HG03039 (cell line): Measurements from ENCODE around the gene BTBD7.

Experiments
- ATAC-seq: cut with Tn5 transposase; IDR thresholded peaks from one replicate; pipeline ENCODE4 v1.9.1; 2021; ENCODE audit warnings: mild to moderate bottlenecking, moderate library complexity; ENCODE audit not compliant: unreplicated experiment

BTBD7 gene

DNA sequence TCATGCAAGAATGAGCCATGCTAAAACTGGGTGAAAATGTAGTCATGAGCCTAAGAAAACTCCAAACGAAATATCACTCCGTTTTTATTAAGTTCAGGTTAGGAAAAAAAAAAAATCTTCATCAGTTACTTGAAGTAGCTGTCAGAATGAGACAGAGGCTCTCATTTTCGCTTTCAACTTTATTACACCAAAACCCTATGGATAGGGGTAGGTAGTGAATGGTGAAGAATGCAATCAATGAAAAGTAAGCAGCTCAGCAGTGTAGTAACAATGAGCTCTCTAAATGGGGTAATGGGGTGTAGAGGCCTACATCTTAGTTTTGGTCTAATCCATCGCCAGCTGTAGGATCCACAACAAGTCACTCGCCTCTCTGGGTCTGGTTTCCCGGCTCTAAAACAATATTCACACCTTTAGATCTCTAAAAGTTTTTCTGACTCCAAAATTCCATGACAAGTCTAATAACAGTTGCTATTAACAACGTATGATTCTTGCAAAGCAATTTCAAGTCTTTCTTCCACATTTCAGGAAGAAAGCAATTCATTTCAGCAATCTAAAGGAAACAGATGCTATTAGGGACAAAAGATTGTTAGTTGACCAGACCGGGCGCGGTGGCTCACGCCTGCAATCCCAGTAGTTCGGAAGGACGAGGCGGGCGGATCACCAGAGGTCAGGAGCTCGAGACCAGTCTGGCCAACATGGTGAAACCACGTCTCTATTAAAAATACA lies 1.7 kb downstream of the BTBD7 start:
- no peak for ATAC-seq

DNA sequence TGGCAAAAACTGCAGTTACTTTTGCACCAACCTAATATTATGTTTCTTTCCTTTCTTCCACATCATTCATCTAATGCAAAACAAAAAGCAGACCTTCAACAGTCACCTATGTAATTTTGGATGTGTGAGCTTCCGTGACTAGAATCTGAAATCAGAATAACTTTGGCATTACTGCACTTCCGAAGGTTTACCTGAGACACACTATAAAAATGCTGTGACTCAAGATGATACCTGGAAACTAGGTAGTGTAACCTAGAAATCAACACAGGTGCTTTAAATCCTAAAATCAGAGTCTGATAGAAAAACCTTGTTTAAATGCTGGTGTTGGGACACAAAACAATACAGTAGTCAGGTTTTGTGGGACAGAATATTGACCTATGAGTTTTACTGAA lies 2.2 kb downstream of the BTBD7 start:
- no peak for ATAC-seq

DNA sequence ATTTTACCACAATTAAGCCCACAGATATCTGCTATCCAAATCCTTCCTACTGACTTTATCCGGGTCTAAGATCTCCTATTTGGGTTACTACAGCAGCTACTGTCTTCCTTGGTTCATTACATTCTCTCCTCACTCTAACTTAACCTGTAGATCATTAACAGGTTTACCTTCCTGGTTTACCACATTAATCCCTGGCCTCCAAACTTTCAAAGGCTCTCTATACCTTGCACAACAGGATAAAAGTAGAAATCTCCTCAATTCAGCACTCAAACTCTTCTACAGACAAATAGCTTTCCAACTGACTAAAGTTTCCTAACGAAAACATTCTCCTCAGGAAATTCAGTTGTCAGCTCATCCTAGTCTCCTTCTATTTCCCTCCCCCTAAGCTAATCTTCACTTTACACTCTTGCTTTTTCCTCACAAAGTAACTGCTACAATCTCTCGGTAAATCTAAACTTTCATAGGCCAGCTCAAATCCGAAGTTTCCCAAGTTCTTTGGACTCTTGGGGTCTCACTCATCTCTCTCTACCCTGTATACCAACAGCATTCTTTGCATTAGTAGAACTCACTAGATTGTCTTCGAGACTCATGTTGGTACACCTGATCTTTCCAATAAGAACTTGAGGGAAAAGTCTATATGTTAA lies 2.7 kb downstream of the BTBD7 start:
- no peak for ATAC-seq

DNA sequence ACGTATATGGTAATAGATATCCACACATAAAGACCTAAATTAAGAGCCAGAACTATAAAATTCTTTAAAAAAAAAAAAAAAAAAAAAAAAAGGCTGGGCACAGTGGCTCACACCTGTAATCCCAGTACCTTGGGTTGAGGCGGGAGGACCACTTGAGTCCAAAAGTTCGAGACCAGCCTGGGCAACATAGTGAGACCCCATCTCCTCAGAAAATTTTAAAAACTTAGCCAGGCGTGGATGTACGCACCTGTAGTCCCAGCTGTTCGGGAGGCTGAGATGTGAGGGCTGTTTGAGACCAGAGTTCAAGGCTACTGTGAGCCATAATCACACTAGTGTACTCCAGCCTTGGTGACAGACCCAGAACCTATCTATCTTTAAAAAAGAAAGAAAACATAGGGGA lies 4.3 kb downstream of the BTBD7 start:
- no peak for ATAC-seq

DNA sequence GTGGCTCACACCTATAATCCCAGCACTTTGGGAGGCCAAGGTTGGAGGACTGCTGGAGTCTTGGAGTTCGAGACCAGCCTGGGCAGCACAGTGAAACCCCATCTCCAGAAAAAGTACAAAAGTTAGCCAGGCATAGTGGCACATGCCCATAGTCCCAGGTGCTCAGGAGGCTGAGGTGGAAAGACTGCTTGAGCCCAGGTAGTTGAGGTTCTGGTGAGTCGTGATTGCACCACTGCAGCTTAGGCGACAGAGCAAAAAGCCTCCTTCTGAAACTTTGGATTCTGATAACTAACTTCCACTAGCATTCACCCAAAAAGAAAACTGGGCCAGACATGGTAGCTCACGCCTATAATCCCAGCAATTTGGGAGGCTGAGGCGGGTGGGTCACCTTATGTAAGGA lies 6.6 kb downstream of the BTBD7 start:
- no peak for ATAC-seq

DNA sequence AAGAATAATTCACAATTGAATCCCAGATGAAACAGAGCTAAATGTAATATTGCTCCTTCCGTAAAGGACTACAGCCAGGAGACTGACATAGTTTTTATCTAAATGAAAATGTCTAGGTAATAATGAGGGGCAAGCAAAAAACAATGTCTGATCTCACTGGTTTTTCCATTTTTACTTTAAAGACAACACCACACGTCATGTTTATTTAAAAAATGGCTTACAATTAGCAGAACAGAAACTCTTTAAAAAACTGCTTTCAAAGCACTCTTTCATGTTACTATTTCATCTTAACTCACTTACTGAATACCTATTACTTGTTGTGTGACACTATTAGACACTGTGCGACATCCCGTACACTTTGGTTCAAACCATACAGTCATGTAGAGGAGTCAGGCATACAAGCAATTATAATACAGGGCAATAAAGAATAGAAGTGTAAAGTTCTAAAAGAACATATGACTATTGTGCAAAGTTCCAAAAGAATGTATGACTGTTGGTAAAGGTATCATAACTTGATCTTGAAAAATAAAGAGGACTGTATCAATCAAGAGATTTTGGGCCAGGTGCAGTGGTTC lies 9.1 kb downstream of the BTBD7 start:
- ATAC-seq: no peak

DNA sequence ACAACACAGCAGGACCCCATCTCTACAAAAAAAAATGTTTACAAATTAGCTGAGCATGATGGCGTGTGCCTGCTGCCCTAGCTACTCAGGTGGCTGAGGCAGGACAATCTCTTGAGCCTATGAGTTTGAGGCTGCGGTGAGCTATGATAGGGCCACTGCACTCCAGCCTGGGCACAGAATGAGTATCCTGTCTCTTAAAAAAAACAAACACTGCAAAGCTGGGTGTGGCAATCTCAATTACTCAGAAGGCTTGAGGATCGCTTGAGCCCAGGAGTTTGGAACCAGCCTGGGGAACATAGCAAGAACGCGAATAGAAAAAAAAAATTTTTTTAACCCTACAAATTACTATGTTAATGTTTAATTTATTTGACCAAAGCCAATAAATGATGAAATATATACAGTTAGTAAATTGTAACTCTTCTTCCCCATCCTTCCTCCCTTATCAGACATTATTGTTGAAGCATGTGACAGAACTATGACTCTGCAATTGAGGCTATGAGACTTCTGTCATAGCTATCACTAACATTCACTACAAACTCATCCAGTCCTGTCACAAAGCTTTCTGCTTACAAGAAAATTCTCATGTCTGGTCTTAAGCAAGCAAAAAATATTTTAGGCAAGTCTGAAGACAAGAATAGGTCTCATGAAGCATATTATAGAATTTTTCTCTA lies 9.8 kb downstream of the BTBD7 start:
- ATAC-seq: no peak

DNA sequence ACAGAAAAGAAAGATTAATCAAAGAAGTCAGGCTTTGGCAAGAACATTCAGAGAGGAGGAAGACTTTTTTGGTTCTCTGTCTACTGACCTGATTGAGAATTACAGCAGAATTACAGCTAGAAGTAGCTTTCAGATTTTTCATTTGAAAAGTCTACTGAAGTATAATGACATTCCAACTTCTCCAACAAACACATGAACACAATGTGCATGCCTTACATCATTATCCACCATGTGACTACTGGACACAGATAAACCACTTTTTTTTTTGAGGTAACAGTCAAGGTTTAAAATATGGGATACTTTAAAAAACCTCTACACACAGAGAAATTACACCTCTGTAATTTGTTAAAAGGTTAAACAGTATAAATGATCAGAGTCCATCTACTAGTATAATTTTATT lies 12.3 kb downstream of the BTBD7 start:
- ATAC-seq: no peak

DNA sequence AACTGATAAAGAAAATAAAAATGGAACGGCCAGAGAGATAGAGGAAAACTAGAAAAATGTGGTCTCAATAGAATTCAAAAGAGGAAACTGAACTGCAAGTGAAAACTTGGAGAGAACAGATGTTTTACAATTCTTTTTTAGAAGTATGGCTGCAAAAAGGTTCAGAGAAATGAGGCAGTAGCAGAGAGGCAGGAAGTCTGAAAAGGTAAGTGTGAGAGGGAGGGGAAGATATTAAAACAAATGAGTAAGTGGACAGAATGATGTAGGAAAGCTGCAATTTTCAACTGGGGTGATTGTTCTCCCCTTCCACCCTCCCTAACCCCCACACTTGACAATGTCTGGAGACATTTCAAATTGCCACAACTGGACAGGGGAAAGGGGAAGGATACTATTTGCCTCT lies 12.9 kb downstream of the BTBD7 start:
- no peak for ATAC-seq

DNA sequence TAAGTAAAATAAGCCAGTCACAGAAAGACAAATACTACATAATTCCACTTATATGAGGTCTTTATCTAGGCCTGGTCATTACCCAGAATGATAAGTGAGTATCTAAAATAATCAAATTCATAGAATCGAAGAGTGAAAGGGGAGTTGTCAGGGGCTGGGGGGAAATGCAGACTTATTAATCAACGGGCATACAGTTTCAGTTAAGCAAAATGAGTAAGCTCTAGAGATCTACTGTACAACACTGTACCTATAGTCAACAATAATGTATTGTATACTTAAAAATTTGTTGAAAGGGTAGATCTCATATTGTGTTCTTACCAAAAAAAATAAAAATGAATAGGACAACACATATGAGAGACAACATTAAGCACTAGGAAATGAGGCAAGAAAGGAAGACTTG lies 13.3 kb downstream of the BTBD7 start:
- no peak for ATAC-seq

DNA sequence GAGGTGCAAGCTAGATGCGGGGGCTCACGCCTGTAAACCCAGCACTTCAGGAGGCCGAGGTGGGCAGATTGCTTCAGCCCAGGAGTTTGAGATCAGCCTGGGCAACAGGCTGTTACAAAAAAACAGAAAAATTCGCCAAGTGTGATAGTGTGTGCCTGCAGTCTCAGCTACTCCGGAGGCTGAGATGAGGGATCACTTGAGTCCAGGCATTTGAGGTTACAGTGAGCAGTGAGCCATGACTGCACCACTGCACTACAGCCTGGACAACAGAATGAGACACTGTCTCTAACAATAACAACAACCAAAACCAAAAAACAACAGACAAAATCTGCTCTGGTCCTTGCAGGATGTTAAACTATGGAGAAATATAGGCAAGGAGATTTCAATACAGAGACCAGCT lies 13.9 kb downstream of the BTBD7 start:
- no peak for ATAC-seq

DNA sequence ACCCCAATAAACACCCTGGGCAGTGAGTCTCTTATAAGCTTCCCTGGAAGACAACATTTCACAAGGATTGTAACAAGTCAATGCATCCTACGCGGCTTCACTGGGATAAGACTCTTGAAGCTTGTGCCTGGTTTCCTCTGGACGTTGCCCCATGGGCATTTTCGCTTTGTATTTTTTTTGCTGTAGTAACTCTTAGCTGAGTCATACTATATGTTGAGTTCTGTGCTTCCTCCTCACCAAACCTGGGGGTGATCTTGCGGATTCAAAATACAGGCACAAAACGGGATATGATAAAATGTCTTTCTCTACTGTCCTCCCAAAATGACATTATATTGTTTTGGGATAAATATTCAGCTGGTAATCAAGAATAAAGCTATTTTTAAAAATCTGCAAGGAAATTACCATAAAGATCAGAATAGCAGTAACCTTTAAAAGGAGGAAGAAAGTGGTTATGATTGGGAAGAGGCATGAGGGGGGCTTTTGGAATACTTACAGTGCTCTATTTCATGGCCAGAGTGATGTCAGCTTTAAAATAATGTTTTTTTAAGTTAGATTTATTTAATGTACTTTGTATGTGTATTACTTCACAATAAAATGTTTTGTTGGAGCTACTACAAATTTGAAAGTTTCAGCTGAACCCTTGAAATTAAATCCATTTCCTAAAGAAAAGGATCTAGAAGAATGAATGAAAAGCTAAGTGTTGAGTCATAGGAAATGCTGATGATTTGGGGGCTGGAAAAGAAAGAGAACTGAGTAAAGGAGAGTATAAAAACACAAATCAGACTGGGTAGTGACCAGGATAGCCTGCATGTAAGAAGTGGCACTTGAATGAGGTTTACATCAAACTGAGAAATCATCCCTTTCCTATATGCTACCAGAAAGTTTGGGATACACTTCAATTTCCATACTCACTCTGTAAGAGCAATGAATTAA lies 14.7 kb downstream of the BTBD7 start:
- no peak for ATAC-seq

DNA sequence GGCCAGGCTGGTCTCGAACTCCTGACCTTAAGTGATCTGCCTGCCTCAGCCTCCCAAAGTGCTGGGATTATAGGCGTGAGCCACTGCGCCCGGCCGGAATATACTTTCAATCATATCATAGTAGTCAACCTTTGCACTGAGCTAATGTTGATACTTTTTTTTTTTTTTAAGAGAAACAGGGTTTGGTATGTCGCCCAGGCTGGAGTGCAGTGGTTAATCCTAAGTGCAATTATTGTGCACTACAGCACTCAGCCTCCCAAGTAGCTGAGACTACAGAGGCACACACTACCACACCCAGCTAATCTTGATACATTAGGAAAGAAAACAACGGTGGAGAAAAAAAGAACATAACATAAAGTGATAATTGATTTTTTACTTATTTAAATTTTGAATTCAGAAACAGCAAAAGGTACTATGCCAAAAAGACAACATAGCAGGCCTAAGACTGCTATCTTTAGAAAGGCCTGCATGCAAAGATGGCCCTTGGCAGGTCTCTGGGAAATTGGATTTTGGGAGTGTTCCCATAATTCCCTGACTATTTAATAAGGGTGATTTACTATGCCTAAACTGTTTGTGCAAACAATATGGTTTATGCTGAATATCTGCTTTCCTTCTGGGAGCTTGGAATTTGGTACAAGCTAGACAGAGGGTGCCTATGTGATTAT lies 15.5 kb downstream of the BTBD7 start:
- no peak for ATAC-seq

DNA sequence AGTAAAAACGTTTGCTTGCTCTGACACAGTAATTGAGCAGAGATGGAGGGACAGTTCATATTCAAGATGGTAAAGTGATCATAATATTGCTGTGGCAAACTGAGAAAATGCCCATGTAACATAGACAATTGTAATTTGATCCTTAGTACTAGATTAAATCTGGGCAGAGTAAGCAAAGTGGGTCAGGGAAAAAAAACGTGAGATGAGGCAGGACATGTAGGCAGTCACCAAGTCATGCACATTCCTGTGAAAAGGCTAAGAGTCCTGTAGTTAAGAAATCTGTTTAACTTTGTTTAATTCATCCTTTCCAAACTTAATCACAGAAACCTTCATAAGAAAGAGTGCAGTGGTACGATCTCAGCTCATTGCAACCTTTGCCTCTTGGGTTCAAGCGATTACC lies 16.1 kb downstream of the BTBD7 start:
- ATAC-seq: no peak

DNA sequence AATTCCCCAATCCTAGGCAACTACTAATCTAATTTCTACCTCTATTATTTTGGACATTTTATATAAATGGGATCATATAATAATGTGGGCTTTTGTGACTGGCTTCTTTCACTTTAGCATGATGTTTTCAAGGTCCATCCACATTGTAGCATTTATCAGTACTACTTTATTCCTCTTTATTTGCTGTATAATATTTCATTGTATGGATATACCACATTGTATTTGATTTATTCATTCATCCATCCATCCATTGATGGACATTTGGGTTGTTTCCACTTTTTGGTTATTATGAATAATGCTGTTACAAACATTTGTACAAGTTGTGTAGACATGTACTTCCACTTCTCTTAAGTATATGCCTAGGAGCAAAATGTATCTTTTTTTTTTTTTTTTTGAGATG lies 17.3 kb downstream of the BTBD7 start:
- no peak for ATAC-seq

DNA sequence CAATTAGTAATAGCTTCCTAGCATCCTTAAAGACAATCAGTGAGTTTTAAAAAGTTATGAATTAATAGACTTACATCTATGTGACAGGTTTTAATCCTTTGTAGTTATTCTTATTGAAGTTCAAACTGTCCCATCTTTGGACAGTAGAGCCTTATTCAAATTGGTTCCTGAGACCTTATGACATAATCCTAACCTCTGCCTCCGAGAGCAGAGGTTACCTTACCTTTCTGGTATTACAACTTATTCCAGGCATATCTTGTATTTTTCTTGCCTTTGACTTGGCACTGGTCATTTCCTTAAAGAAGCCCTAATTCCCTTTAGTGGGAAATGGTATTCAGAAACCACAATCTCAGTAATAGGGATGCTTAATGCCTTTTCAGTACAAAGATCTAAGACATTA lies 21.8 kb downstream of the BTBD7 start:
- ATAC-seq: no peak

DNA sequence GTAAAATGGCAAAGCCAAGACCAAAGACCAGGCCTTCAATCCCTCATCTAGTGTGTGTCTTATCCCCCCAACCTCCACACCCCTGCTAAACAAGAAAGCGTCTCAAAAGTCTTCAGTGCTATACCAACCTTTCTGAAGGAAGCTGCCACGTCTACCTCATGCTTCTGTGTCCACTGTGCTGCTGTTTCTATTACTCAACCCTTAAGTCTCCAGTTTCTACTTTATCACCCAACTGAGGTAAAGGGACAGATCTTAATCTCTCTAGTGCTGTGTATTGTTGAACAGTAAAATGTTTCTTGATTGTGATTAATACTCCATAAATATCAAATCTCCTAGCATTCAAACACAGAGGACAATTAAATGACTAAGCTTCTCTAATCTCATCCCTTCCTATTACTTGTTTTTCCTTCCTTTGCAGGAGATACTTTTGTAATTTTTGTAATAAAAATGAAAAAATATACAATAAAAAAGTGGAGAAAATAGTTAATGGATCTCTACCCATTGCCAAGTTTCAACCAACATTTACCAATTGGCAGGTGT lies 23.3 kb downstream of the BTBD7 start:
- no peak for ATAC-seq

DNA sequence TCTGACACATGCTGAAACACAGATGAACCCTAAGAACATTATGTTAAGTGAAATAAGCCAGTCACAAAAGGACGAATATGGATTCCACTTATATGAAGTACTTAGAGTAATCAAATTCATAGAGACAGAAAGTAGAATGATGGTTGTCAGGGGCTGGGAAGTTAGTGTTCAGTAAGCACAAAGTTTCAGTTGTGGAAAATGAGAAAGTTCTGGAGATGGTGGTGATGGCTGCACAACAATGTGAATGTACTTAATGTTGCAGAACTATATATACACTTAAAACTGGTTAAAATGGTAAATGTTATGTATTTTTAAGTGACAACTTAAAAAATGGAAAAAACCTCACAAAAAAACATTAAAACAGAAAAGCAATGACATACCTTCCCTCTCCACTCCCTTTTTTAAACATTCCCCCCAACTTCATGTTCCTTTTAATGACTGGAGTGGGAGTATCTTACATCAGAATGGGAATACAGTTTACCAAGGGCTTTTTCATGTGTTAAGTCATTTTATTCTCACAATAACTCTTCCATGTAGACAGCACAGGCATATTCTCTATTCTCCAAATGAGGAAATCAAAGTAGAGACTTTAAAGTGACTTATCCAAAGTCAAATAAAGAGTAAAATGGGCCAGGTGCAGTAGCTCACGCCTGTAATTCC lies 24.0 kb downstream of the BTBD7 start:
- ATAC-seq: no peak

DNA sequence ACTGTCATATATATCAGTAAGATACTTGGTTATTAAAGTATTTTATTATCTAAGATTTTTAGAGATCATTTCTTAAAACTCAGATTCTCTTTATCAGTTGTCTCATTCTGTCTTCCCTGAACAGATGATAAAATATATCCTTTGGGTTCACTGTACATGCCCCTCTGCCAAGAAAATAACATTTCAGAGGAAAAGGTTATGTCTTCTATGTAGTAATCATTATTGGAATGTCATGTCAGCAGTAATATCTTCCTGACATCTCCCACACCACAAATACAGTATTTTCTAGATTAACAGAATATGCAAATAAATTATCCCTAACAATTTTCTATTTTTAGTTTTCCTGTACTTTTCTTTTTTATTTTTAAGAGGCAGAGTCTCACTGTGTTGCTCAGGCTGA lies 26.0 kb downstream of the BTBD7 start:
- ATAC-seq: no peak
